PFSK-1 (cell line): Measurements from ENCODE around the gene COLEC12.

Experiments
- FOXP2 ChIP-seq: optimal IDR thresholded peaks from 2 replicates; pipeline ENCODE3; 2011; ENCODE audit warnings: borderline replicate concordance, control low read depth, inconsistent platforms; ENCODE audit not compliant: insufficient read depth; ENCODE audit errors: extremely low read length, extremely low read depth
- POLR2AphosphoS5 ChIP-seq: IDR thresholded peaks from 2 replicates; pipeline ENCODE4 v1.6.1; 2012; ENCODE audit warnings: low read depth, mild to moderate bottlenecking, control low read depth, low read length, moderate library complexity
- SIN3A ChIP-seq: IDR thresholded peaks from 2 replicates; pipeline ENCODE4 v1.6.1; 2012; ENCODE audit warnings: mild to moderate bottlenecking, low read length, moderate library complexity, borderline replicate concordance; ENCODE audit not compliant: insufficient read depth
- TAF1 ChIP-seq: IDR thresholded peaks from 2 replicates; pipeline ENCODE4 v1.6.1; 2012; ENCODE audit warnings: low read length, control low read depth, borderline replicate concordance; ENCODE audit not compliant: insufficient read depth

DNA sequence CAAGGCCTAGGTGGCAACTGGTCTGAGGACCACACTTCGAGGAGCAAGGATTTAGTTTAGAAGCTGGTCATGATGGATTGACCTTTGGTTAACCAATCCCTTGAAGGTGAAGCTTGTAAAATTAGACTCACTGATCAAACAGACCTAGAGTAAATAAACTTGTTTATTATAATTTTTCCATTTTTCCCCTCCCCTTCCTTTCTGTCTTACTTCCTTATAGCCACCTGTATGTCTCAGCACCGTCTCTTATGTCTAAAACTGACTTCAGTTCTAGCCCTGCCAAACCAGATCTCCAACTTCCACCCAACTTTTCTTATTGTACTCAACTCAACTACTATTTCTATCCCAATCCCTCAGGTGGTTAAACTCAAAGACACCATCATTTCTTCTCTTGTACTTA lies 139.8 kb downstream of the COLEC12 start:
- TF ChIP-seq POLR2AphosphoS5, result no peak
- no peak for TF ChIP-seq TAF1
- TF ChIP-seq FOXP2, result no peak
- no peak for TF ChIP-seq SIN3A
